Inferior parietal cortex (tissue), 1 donor: ENCODE results near the gene TMED9.

ENCODE experiments used
- DNase-seq: peaks from one replicate; pipeline ENCODE4 v3.0.0-alpha.2; 2016; ENCODE audit errors: extremely low spot score

Gene TMED9

GRCh38 chr5:177578316-177578715 is 13.7 kb upstream of the TMED9 start:
- no peak for DNase-seq

- DNase-seq, result no peak
Measured at GRCh38 chr5:177588413-177588909, 3.5 kb upstream of the TMED9 start.

GRCh38 chr5:177590406-177590805 is 1.6 kb upstream of the TMED9 start:
- DNase-seq, result no peak

- no peak for DNase-seq
Measured at GRCh38 chr5:177591690-177592009, 353 bp upstream of the TMED9 start.

- DNase-seq, result no peak
Measured at GRCh38 chr5:177592905-177593304, 902 bp downstream of the TMED9 start.

GRCh38 chr5:177593511-177593910 is 1.5 kb downstream of the TMED9 start:
- no peak for DNase-seq

GRCh38 chr5:177594071-177594470 is 2.1 kb downstream of the TMED9 start:
- DNase-seq, result no peak

- no peak for DNase-seq
Measured at GRCh38 chr5:177595026-177595585, 3.1 kb downstream of the TMED9 start.

GRCh38 chr5:177595991-177596774 is 4.2 kb downstream of the TMED9 start:
- DNase-seq, result no peak

- DNase-seq, result no peak
Measured at GRCh38 chr5:177596775-177597238, 4.8 kb downstream of the TMED9 start.

- no peak for DNase-seq
Measured at GRCh38 chr5:177598477-177598876, 6.5 kb downstream of the TMED9 start.

GRCh38 chr5:177599731-177600507 is 7.9 kb downstream of the TMED9 start, which contains the start of gene B4GALT7:
Gene B4GALT7, plus strand, starts transcription at chr5:177600132. Its CDS starts 79 bp downstream, at chr5:177600211.
- DNase-seq, result peak; percentile 67

GRCh38 chr5:177600508-177601018 is 8.6 kb downstream of the TMED9 start:
- peak; percentile 17 for DNase-seq

- no peak for DNase-seq
Measured at GRCh38 chr5:177601126-177601525, 9.1 kb downstream of the TMED9 start.

GRCh38 chr5:177601577-177602457 is 9.8 kb downstream of the TMED9 start:
- DNase-seq, result no peak

- DNase-seq, result no peak
Measured at GRCh38 chr5:177602458-177602830, 10.4 kb downstream of the TMED9 start.

GRCh38 chr5:177603631-177604030 is 11.6 kb downstream of the TMED9 start:
- DNase-seq, result no peak

- no peak for DNase-seq
Measured at GRCh38 chr5:177604116-177604521, 12.1 kb downstream of the TMED9 start.

- no peak for DNase-seq
Measured at GRCh38 chr5:177604656-177605055, 12.7 kb downstream of the TMED9 start.

- DNase-seq, result no peak
Measured at GRCh38 chr5:177605078-177605477, 13.1 kb downstream of the TMED9 start.

GRCh38 chr5:177605667-177606066 is 13.7 kb downstream of the TMED9 start:
- DNase-seq, result no peak
